GM23338 (cell line): ENCODE results near the gene RABEPK. TPM values are rescaled to one million over a fixed set of nuclear protein-coding genes. Genes with fewer than 3 reads are reported as not detected.

Experiments
- ATAC-seq: fragments of 200-7000 bp; cut with Tn5 transposase; 3 replicates; pipeline ENCODE4 v1.9.1; 2020
- DNase-seq: peaks from one replicate; pipeline ENCODE4 v3.0.0-alpha.2; 2015; ENCODE audit warnings: low spot score
- H2AFZ ChIP-seq: fragments of 200-600 bp; sonication (generic); 2 replicates; pipeline ENCODE4 v1.8.0; 2016; ENCODE audit warnings: antibody characterized with exemption, mild to moderate bottlenecking, moderate library complexity
- H3F3A ChIP-seq: fragments of 200-600 bp; sonication (generic); replicated peaks from 2 replicates; pipeline ENCODE4 v1.8.0; 2017; ENCODE audit warnings: antibody characterized with exemption, mixed run types, low read depth
- H3K27ac ChIP-seq: fragments of 200-600 bp; sonication (generic); 2 replicates; pipeline ENCODE4 v1.6.1; 2016; ENCODE audit warnings: low read depth
- H3K27me3 ChIP-seq: fragments of 200-600 bp; sonication (generic); 2 replicates; pipeline ENCODE4 v1.8.0; 2016; ENCODE audit warnings: mild to moderate bottlenecking, mixed run types, moderate library complexity; ENCODE audit not compliant: insufficient read depth
- H3K36me3 ChIP-seq: fragments of 200-600 bp; sonication (generic); 2 replicates; pipeline ENCODE4 v1.8.0; 2016; ENCODE audit warnings: mild to moderate bottlenecking; ENCODE audit not compliant: insufficient read depth
- H3K4me1 ChIP-seq: fragments of 200-600 bp; sonication (generic); 2 replicates; pipeline ENCODE4 v1.8.0; 2016; ENCODE audit warnings: mild to moderate bottlenecking, moderate library complexity; ENCODE audit not compliant: insufficient read depth
- H3K4me2 ChIP-seq: fragments of 200-600 bp; sonication (generic); 2 replicates; pipeline ENCODE4 v1.7.1; 2017; ENCODE audit warnings: mixed run types
- H3K4me3 ChIP-seq: fragments of 200-600 bp; sonication (generic); 2 replicates; pipeline ENCODE4 v1.6.1; 2016; ENCODE audit warnings: mixed run types
- H3K79me2 ChIP-seq: fragments of 200-600 bp; sonication (generic); replicated peaks from 2 replicates; pipeline ENCODE4 v1.8.0; 2017; ENCODE audit warnings: mild to moderate bottlenecking; ENCODE audit not compliant: insufficient read depth
- H3K9me2 ChIP-seq: fragments of 200-600 bp; sonication (generic); 2 replicates; pipeline ENCODE4 v1.8.0; 2017; ENCODE audit not compliant: insufficient read depth
- H4K20me1 ChIP-seq: fragments of 200-600 bp; sonication (generic); replicated peaks from 2 replicates; pipeline ENCODE4 v1.8.0; 2017; ENCODE audit warnings: mild to moderate bottlenecking; ENCODE audit not compliant: insufficient read depth
- H3K27ac Mint-ChIP-seq: 2 replicates; pipeline ENCODE4 v1.8.0; 2020; ENCODE audit warnings: inconsistent platforms, mild to moderate bottlenecking, moderate library complexity, mixed read lengths
- H3K27me3 Mint-ChIP-seq: 3 replicates; pipeline ENCODE4 v1.8.0; 2022; ENCODE audit warnings: low read depth, mild to moderate bottlenecking, moderate library complexity, mixed read lengths, inconsistent platforms; ENCODE audit not compliant: insufficient read depth, poor library complexity
- H3K36me3 Mint-ChIP-seq: 3 replicates; pipeline ENCODE4 v1.8.0; 2021; ENCODE audit warnings: low read depth, mild to moderate bottlenecking, inconsistent platforms, moderate library complexity, mixed read lengths
- H3K4me1 Mint-ChIP-seq: 3 replicates; pipeline ENCODE4 v1.8.0; 2020; ENCODE audit warnings: mild to moderate bottlenecking, inconsistent platforms, mixed read lengths
- H3K4me3 Mint-ChIP-seq: 3 replicates; pipeline ENCODE4 v1.8.0; 2021; ENCODE audit warnings: moderate library complexity, mild to moderate bottlenecking, inconsistent platforms, mixed read lengths
- H3K9me3 Mint-ChIP-seq: 3 replicates; pipeline ENCODE4 v1.8.0; 2020; ENCODE audit warnings: moderate library complexity, mild to moderate bottlenecking, inconsistent platforms, mixed read lengths
- CREB1 ChIP-seq: fragments of 250-450 bp; sonication (Bioruptor Pico); IDR thresholded peaks from 2 replicates; pipeline ENCODE4 v1.5.0; 2020; ENCODE audit warnings: low read depth, mild to moderate bottlenecking, moderate library complexity
- EZH2 ChIP-seq: fragments of 200-600 bp; sonication (generic); IDR thresholded peaks from one replicate; pipeline ENCODE4 v1.8.0; 2017; ENCODE audit warnings: antibody characterized with exemption, mild to moderate bottlenecking, low read depth; ENCODE audit not compliant: unreplicated experiment
- EZH2phosphoT487 ChIP-seq: fragments of 200-600 bp; sonication (generic); IDR thresholded peaks from one replicate; pipeline ENCODE4 v1.8.1; 2018; ENCODE audit warnings: antibody characterized with exemption; ENCODE audit not compliant: unreplicated experiment
- JUNB ChIP-seq: IDR thresholded peaks from one replicate; pipeline ENCODE4 v1.6.1; 2016; ENCODE audit warnings: antibody characterized with exemption; ENCODE audit not compliant: unreplicated experiment
- NANOG ChIP-seq: IDR thresholded peaks from 2 replicates; pipeline ENCODE4 v1.6.1; 2016; ENCODE audit warnings: antibody characterized with exemption, borderline replicate concordance
- POLR2AphosphoS5 ChIP-seq: IDR thresholded peaks from 2 replicates; pipeline ENCODE4 v1.6.1; 2016; ENCODE audit warnings: antibody characterized with exemption, low read depth
- STAT1 ChIP-seq: IDR thresholded peaks from one replicate; pipeline ENCODE4 v1.6.1; 2016; ENCODE audit warnings: antibody characterized with exemption; ENCODE audit not compliant: unreplicated experiment
- ZNF114 ChIP-seq: fragments of 250-450 bp; sonication (Bioruptor Pico); IDR thresholded peaks from 2 replicates; pipeline ENCODE4 v1.5.0; 2020; ENCODE audit warnings: mild to moderate bottlenecking, moderate library complexity
- ZNF331 ChIP-seq: fragments of 250-450 bp; sonication (Bioruptor Pico); IDR thresholded peaks from 2 replicates; pipeline ENCODE4 v1.5.0; 2020; ENCODE audit warnings: low read depth, mild to moderate bottlenecking, moderate library complexity
- polyA plus RNA-seq: library from polyadenylated mRNA; unstranded; fragments of >200 nt; fragmentation: Nextera tagmentation; extraction: Ambion mirVana; gene quantifications from 2 replicates; pipeline ENCODE4 v1.2.1, GENCODE V29; 2016
- total RNA-seq: library from RNA; depleted of rRNA; stranded (reverse); fragments of >200 nt; shearing (Covaris generic); gene quantifications from 2 replicates; pipeline ENCODE4 v1.2.3, GENCODE V29; 2014
- TF ChIP-seq, protein P1 (sequence below): IDR thresholded peaks from 2 replicates; pipeline ENCODE4 v1.6.1; 2016; ENCODE audit warnings: antibody characterized with exemption
- TF ChIP-seq, protein P2 (sequence below): fragments of 250-450 bp; sonication (Bioruptor Pico); IDR thresholded peaks from 2 replicates; pipeline ENCODE4 v1.5.0; 2020; ENCODE audit warnings: mild to moderate bottlenecking, moderate library complexity
- TF ChIP-seq, protein P3 (sequence below), 2 experiments: fragments of 200-600 bp in 1 of 2; sonication (generic) in 1 of 2; conservative IDR thresholded peaks; 2 replicates each; pipeline versions ENCODE4 v1.5.1 to v1.6.1; 2016 to 2017; ENCODE audit warnings: antibody characterized with exemption in 2 of 2, low read depth in 2 of 2, mild to moderate bottlenecking in 2 of 2, moderate library complexity in 1 of 2

Gene RABEPK
- total and polyA plus RNA-seq, 2 experiments from 2014 or later = 25.8 to 32.7 TPM

DNA sequence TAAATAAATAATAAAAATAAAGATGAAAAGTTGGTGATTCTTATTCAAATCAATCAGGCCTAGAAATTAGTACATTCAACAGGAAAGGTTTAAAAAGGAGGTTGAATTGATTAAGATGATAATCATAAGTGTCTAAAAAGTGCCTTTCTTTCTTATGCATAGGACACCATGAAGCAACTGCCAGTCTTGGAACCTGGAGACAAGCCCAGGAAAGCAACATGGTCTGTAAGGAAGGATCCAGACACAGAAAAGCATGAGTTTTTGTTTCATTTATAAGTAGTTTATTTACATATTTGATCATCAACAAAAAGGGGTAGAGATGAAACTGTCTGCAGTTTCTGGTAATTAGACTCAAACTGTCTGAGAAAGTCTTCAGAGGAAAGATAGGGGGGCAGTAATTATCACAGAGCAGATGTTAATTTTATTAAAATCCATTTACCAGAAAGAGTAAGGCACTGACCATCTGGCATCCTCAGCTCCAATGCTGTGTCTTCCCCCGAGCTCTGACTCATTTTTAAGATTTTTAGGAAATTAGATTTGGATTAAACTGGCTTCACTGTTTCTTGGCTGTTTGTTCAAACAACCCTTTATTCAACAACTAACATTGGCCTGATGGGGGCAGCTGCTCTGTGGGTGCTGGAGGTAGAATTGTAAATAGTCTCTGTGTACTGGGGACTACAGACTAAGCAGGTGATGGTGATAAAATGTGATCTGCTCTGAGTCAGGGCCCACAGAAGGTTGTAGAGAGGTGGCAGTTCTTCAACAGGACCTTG, 2.7 kb downstream of the RABEPK start:
- Histone ChIP-seq H3K9me2 (no peaks in the 10 kb centered on the region), H3K79me2 (peaks cover 9% of the 10 kb centered on the region; the same call in 1 of the 2 replicates), H3K4me2 (no peak overlapping the region), H2AFZ (no peak overlapping the region), H3F3A (peaks cover 7% of the 10 kb centered on the region; the same call in 1 of the 2 replicates), H3K4me3 (no peak overlapping the region), H3K4me1 (peaks cover 7% of the 10 kb centered on the region), H4K20me1 (no peaks in the 10 kb centered on the region; the same call in 1 of the 2 replicates), H3K36me3 (peaks cover 8% of the 10 kb centered on the region), H3K27me3 (no peaks in the 10 kb centered on the region), H3K27ac (peak overlapping the region; percentile 39; the same call in 1 of the 2 replicates)
- ATAC-seq (no peak), DNase-seq (no peak)
- Mint-ChIP-seq H3K36me3 (peaks cover 33% of the 10 kb centered on the region), H3K4me3 (no peak overlapping the region; the same call in 2 of the 3 replicates), H3K27ac (no peak overlapping the region; the same call in 1 of the 2 replicates), H3K4me1 (peaks cover 7% of the 10 kb centered on the region), H3K27me3 (peaks cover 8% of the 10 kb centered on the region), H3K9me3 (no peaks in the 10 kb centered on the region)
- no peak for TF ChIP-seq ZNF331 (CRISPR knock-in tag)
- TF ChIP-seq EZH2 = no peak
- TF ChIP-seq, protein P1, sequence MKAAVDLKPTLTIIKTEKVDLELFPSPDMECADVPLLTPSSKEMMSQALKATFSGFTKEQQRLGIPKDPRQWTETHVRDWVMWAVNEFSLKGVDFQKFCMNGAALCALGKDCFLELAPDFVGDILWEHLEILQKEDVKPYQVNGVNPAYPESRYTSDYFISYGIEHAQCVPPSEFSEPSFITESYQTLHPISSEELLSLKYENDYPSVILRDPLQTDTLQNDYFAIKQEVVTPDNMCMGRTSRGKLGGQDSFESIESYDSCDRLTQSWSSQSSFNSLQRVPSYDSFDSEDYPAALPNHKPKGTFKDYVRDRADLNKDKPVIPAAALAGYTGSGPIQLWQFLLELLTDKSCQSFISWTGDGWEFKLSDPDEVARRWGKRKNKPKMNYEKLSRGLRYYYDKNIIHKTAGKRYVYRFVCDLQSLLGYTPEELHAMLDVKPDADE = no peak
- TF ChIP-seq ZNF114 (CRISPR knock-in tag) = no peak
- TF ChIP-seq, protein P2, sequence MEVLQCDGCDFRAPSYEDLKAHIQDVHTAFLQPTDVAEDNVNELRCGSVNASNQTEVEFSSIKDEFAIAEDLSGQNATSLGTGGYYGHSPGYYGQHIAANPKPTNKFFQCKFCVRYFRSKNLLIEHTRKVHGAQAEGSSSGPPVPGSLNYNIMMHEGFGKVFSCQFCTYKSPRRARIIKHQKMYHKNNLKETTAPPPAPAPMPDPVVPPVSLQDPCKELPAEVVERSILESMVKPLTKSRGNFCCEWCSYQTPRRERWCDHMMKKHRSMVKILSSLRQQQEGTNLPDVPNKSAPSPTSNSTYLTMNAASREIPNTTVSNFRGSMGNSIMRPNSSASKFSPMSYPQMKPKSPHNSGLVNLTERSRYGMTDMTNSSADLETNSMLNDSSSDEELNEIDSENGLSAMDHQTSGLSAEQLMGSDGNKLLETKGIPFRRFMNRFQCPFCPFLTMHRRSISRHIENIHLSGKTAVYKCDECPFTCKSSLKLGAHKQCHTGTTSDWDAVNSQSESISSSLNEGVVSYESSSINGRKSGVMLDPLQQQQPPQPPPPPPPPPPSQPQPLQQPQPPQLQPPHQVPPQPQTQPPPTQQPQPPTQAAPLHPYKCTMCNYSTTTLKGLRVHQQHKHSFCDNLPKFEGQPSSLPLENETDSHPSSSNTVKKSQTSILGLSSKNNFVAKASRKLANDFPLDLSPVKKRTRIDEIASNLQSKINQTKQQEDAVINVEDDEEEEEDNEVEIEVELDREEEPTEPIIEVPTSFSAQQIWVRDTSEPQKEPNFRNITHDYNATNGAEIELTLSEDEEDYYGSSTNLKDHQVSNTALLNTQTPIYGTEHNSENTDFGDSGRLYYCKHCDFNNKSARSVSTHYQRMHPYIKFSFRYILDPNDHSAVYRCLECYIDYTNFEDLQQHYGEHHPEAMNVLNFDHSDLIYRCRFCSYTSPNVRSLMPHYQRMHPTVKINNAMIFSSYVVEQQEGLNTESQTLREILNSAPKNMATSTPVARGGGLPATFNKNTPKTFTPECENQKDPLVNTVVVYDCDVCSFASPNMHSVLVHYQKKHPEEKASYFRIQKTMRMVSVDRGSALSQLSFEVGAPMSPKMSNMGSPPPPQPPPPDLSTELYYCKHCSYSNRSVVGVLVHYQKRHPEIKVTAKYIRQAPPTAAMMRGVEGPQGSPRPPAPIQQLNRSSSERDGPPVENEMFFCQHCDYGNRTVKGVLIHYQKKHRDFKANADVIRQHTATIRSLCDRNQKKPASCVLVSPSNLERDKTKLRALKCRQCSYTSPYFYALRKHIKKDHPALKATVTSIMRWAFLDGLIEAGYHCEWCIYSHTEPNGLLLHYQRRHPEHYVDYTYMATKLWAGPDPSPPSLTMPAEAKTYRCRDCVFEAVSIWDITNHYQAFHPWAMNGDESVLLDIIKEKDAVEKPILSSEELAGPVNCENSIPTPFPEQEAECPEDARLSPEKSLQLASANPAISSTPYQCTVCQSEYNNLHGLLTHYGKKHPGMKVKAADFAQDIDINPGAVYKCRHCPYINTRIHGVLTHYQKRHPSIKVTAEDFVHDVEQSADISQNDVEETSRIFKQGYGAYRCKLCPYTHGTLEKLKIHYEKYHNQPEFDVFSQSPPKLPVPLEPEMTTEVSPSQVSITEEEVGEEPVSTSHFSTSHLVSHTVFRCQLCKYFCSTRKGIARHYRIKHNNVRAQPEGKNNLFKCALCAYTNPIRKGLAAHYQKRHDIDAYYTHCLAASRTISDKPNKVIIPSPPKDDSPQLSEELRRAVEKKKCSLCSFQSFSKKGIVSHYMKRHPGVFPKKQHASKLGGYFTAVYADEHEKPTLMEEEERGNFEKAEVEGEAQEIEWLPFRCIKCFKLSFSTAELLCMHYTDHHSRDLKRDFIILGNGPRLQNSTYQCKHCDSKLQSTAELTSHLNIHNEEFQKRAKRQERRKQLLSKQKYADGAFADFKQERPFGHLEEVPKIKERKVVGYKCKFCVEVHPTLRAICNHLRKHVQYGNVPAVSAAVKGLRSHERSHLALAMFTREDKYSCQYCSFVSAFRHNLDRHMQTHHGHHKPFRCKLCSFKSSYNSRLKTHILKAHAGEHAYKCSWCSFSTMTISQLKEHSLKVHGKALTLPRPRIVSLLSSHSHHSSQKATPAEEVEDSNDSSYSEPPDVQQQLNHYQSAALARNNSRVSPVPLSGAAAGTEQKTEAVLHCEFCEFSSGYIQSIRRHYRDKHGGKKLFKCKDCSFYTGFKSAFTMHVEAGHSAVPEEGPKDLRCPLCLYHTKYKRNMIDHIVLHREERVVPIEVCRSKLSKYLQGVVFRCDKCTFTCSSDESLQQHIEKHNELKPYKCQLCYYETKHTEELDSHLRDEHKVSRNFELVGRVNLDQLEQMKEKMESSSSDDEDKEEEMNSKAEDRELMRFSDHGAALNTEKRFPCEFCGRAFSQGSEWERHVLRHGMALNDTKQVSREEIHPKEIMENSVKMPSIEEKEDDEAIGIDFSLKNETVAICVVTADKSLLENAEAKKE (CRISPR knock-in tag) = no peak
- no peak for TF ChIP-seq POLR2AphosphoS5
- TF ChIP-seq CREB1 = no peak
- TF ChIP-seq NANOG = no peak
- TF ChIP-seq EZH2phosphoT487 = no peak
- TF ChIP-seq JUNB = no peak
- no peak for TF ChIP-seq STAT1
- TF ChIP-seq, protein P3, sequence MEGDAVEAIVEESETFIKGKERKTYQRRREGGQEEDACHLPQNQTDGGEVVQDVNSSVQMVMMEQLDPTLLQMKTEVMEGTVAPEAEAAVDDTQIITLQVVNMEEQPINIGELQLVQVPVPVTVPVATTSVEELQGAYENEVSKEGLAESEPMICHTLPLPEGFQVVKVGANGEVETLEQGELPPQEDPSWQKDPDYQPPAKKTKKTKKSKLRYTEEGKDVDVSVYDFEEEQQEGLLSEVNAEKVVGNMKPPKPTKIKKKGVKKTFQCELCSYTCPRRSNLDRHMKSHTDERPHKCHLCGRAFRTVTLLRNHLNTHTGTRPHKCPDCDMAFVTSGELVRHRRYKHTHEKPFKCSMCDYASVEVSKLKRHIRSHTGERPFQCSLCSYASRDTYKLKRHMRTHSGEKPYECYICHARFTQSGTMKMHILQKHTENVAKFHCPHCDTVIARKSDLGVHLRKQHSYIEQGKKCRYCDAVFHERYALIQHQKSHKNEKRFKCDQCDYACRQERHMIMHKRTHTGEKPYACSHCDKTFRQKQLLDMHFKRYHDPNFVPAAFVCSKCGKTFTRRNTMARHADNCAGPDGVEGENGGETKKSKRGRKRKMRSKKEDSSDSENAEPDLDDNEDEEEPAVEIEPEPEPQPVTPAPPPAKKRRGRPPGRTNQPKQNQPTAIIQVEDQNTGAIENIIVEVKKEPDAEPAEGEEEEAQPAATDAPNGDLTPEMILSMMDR (conservative IDR thresholded peaks at IDR 0.05; ENCODE audit: low read depth in 2 of 2) = no peak
